Pancreas (tissue), 10 donors: ENCODE data around the gene HSD17B4. TPM values are rescaled to one million over a fixed set of nuclear protein-coding genes. Genes with fewer than 3 reads are reported as not detected.
"Not testable (repeated sequence)": the region's sequence is repeated elsewhere in the genome, so short reads cannot be mapped to it uniquely, and the experiment has no call there.

Experiments used
- ATAC-seq, 4 donors: fragments of 200-7000 bp; cut with Tn5 transposase; one replicate each; pipeline versions ENCODE4 v1.8.0 to v1.9.1; 2020; ENCODE audit warnings: mild to moderate bottlenecking in 4 of 4, moderate library complexity in 4 of 4
- DNase-seq, 6 donors: peaks; one replicate each; pipeline ENCODE4 v3.0.0-alpha.2; 2020
- FAIRE-seq: peaks from 2 replicates; lab custom pipeline; 2012; peaks lifted over from hg19 to GRCh38; lab: Jason Lieb, UNC
- H3K27ac ChIP-seq, 4 donors: fragments of 200-600 bp; sonication (generic); 1 replicate in 3 of 4; 2 replicates in 1 of 4; pipeline versions ENCODE4 v1.5.0 to v1.8.0; 2020
- H3K27me3 ChIP-seq, 4 donors: fragments of 200-600 bp; one replicate each; pipeline ENCODE4 v1.8.0; 2021
- H3K36me3 ChIP-seq, 3 donors: fragments of 200-600 bp; sonication (generic) in 1 of 3; one replicate each; pipeline versions ENCODE4 v1.5.0 to v1.8.0; 2020 to 2021
- H3K4me1 ChIP-seq, 3 donors: fragments of 200-600 bp; one replicate each; pipeline ENCODE4 v1.8.0; 2021
- H3K4me3 ChIP-seq, 4 donors: fragments of 200-600 bp; sonication (generic) in 2 of 4; one replicate each; pipeline versions ENCODE4 v1.5.0 to v1.8.0; 2020 to 2021
- H3K9me3 ChIP-seq, 4 donors: fragments of 200-600 bp; one replicate each; pipeline ENCODE4 v1.8.0; 2021
- CTCF ChIP-seq, 4 donors: fragments of 200-600 bp; sonication (generic) in 3 of 4; IDR thresholded peaks; one replicate each; pipeline versions ENCODE4 v1.5.0 to v1.8.0; 2021; ENCODE audit warnings: antibody characterized with exemption in 4 of 4
- WGBS, 2 donors: extraction: QIAGEN DNeasy Blood & Tissue Kit; methylation state at CpG; one replicate each; pipeline ENCODE4 v1.1.7; 2013; 5-methylcytosine and 5-hydroxymethylcytosine counted together
- intact Hi-C, 3 donors: fragments of 100-400 bp; cut with DNase I; formaldehyde crosslinking; loops; one replicate each; pipeline versions ENCODE4 v1.11.1 to v1.14.2; 2022
- polyA plus RNA-seq, 2 donors: library from polyadenylated mRNA; stranded (reverse); fragments of 200-250 nt; gene quantifications; one replicate each; pipeline ENCODE4 v1.2.3, GENCODE V29; 2013
- total RNA-seq, 6 donors: library from RNA; stranded (reverse); fragmentation: NEBNext Ultra II Directional in 4 of 6; extraction: Animal tissue kit (Norgen Biotek cat#: 25700) in 4 of 6; gene quantifications; one replicate each; pipeline versions ENCODE4 v1.2.1 to v1.2.4, GENCODE V29; 2021 to 2023
- donor health status: healthy with polysubstance abuse.
- donor health status: DM: no; HTN: no; CAD: no; lungs with moderate emphysema.
- donor health status: DM: no; HTN: no; CAD: no.
- donor health status: control.
- donor health status: control.
- donor health status: Bipolar disorder and iron deficiency.
- donor health status: DM: yes; HTN: yes; CAD: no.
- donor health status: DM: no; HTN: no; CAD: no.
- donor health status: DM: no; HTN: no; CAD: no.
- donor health status: DM: yes; HTN: yes; CAD: no.

Gene HSD17B4
- total and polyA plus RNA-seq, 8 donors, result 120 to 152 (median 130) TPM

- Histone ChIP-seq H3K27me3 (no peaks in the 10 kb centered on the region), H3K36me3 (no peaks in the 10 kb centered on the region), H3K27ac (peak overlapping the region in 1 of 4 donors; percentile 16), H3K4me3 (no peak overlapping the region), H3K9me3 (no peaks in the 10 kb centered on the region), H3K4me1 (no peaks in the 10 kb centered on the region)
- intact Hi-C loops, result no loop called here
- no peak for TF ChIP-seq CTCF (IDR thresholded peaks at IDR 0.05)
- ATAC-seq (peak in 2 of 4 donors; percentile 39 to 56), FAIRE-seq (no peak), DNase-seq (no peak)
- 54 to 62% methylated on average over 3 of the region's 3 CpGs for WGBS, 2 donors
Measured at GRCh38 chr5:119420169-119420568, 32.1 kb upstream of the HSD17B4 start.

- H3K4me3 ChIP-seq, result no peak overlapping the region
- H3K4me1 ChIP-seq, result peaks cover 0 to 6% (median 0%) of the 10 kb centered on the region in 3 donors
- no peaks in the 10 kb centered on the region for H3K36me3 ChIP-seq
- peak in 2 of 4 donors; percentile 50 to 66 for ATAC-seq
- H3K27me3 ChIP-seq, result no peaks in the 10 kb centered on the region
- no peak for TF ChIP-seq CTCF (IDR thresholded peaks at IDR 0.05)
- intact Hi-C loops, result no loop called here
- no peak for FAIRE-seq
- H3K27ac ChIP-seq, result no peak overlapping the region
- 95 to 100% methylated on average over 3 of the region's 3 CpGs for WGBS, 2 donors
- no peaks in the 10 kb centered on the region for H3K9me3 ChIP-seq
- no peak for DNase-seq
Measured at GRCh38 chr5:119426057-119426456, 26.2 kb upstream of the HSD17B4 start.

GRCh38 chr5:119427060-119427459, 25.2 kb upstream of the HSD17B4 start:
- no peak for DNase-seq
- Histone ChIP-seq H3K4me3 (no peak overlapping the region), H3K36me3 (no peaks in the 10 kb centered on the region), H3K27ac (no peak overlapping the region), H3K9me3 (no peaks in the 10 kb centered on the region), H3K27me3 (no peaks in the 10 kb centered on the region), H3K4me1 (peaks cover 0 to 6% (median 0%) of the 10 kb centered on the region in 3 donors)
- ATAC-seq, result peak in 3 of 4 donors; percentile 44 to 72 (median 51)
- intact Hi-C loops, result no loop called here
- no peak for TF ChIP-seq CTCF (IDR thresholded peaks at IDR 0.05)
- 72 to 79% methylated on average over 2 of the region's 2 CpGs for WGBS, 2 donors
- FAIRE-seq, result no peak

GRCh38 chr5:119427596-119427995, 24.7 kb upstream of the HSD17B4 start:
- intact Hi-C loops, DNase-seq, H3K27ac ChIP-seq, H3K9me3 ChIP-seq, H3K4me1 ChIP-seq, H3K36me3 ChIP-seq, H3K27me3 ChIP-seq, H3K4me3 ChIP-seq, FAIRE-seq: not testable (repeated sequence)
- 52% methylated on average over 4 of the region's 4 CpGs for WGBS, 2 donors
- ATAC-seq, result peak in 1 of 4 donors; percentile 14

GRCh38 chr5:119428166-119428565, 24.1 kb upstream of the HSD17B4 start:
- H3K27me3 ChIP-seq, ATAC-seq, H3K4me3 ChIP-seq, intact Hi-C loops, H3K36me3 ChIP-seq, H3K9me3 ChIP-seq, H3K4me1 ChIP-seq, DNase-seq, FAIRE-seq, H3K27ac ChIP-seq: not testable (repeated sequence)
- WGBS, 2 donors, result 75 to 93% methylated on average over 1 of the region's 1 CpG

- WGBS, 2 donors, result 69 to 79% methylated on average over 3 of the region's 3 CpGs
- H3K9me3 ChIP-seq, H3K4me3 ChIP-seq, intact Hi-C loops, DNase-seq, ATAC-seq, H3K27ac ChIP-seq, H3K27me3 ChIP-seq, H3K4me1 ChIP-seq, FAIRE-seq, H3K36me3 ChIP-seq: not testable (repeated sequence)
Measured at GRCh38 chr5:119428574-119428973, 23.7 kb upstream of the HSD17B4 start.

GRCh38 chr5:119432674-119433237, 19.5 kb upstream of the HSD17B4 start:
- ATAC-seq, H3K27ac ChIP-seq, intact Hi-C loops, FAIRE-seq, H3K27me3 ChIP-seq, H3K9me3 ChIP-seq, H3K36me3 ChIP-seq, DNase-seq, H3K4me1 ChIP-seq, H3K4me3 ChIP-seq: not testable (repeated sequence)
- WGBS, 2 donors, result 87 to 88% methylated on average over 10 of the region's 10 CpGs
